Cardiac fibroblast (primary cell): ENCODE data around the gene TMIGD2.

Experiments
- DNase-seq, 2 donors: peaks; one replicate each; pipeline versions ENCODE4 v3.0.0 to v3.0.0-alpha.2; 2010; ENCODE audit warnings: low read depth in 2 of 2
- H3K4me3 ChIP-seq, 2 donors: replicated peaks in 1 of 2; 1 replicate in 1 of 2; 2 replicates in 1 of 2; pipeline ENCODE4 v1.5.1; 2011; ENCODE audit warnings: low read depth in 2 of 2, low read length in 2 of 2, mild to moderate bottlenecking in 2 of 2, moderate library complexity in 1 of 2
- TF ChIP-seq, protein P1 (sequence below): IDR thresholded peaks from one replicate; pipeline ENCODE4 v1.5.1; 2011; ENCODE audit warnings: low read depth, mild to moderate bottlenecking, low read length, inconsistent platforms

The TMIGD2 gene

DNA sequence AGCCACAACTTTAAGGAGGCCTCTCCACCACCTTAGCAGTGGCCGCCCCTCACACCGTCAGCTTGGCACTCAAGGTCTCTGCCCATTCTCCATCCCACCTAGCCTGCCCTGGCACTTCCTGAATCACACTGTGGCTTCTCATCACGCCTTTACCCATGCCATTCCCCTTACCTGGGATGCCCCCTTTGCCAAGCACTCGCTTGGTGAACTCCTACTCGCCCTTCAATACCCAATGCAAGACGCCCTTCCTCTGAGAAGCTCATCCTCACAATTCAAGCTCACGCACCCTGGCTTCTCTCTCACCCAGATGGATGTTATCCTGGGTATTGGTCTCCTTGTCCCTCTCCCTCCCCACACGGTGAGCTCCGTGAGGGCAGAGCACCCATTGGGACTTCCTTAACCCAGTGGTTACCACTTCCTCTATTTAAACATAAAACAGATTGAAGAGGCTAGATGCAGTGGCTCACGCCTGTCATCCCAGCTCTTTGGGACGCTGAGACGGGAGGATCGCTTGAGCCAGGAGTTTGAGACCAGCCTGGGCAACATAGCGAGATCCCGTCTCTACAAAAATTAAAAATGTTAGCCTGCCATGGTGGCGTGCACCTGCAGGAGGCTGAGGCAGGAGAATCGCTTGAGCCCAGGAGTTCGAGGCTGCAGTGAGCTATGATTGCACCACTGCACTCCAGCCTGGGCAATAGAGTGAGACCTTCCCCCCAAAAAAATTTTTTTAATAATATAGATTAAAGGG, 35.8 kb downstream of the TMIGD2 start:
- TF ChIP-seq, protein P1, sequence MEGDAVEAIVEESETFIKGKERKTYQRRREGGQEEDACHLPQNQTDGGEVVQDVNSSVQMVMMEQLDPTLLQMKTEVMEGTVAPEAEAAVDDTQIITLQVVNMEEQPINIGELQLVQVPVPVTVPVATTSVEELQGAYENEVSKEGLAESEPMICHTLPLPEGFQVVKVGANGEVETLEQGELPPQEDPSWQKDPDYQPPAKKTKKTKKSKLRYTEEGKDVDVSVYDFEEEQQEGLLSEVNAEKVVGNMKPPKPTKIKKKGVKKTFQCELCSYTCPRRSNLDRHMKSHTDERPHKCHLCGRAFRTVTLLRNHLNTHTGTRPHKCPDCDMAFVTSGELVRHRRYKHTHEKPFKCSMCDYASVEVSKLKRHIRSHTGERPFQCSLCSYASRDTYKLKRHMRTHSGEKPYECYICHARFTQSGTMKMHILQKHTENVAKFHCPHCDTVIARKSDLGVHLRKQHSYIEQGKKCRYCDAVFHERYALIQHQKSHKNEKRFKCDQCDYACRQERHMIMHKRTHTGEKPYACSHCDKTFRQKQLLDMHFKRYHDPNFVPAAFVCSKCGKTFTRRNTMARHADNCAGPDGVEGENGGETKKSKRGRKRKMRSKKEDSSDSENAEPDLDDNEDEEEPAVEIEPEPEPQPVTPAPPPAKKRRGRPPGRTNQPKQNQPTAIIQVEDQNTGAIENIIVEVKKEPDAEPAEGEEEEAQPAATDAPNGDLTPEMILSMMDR: no peak
- DNase-seq: no peak
- no peak overlapping the region for H3K4me3 ChIP-seq

DNA sequence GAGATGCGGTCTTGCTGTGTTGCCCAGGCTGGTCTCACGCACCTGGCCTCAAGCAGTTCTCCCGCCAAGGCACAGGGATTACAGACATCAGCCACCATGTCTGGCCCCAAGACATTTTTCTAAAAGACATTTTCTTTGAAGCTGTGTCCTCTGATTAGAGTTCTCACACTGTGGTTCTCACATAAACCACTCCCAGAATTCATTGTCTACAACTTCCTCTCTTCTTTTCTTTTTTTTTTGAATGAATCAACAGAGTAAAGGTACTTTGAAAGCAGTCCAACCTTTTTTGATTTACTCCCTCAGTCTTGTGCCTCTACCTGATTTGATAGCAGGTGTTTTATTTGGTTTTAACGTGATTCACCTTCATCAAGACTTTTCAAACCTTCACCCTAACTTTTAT, 37.4 kb downstream of the TMIGD2 start:
- H3K4me3 ChIP-seq: no peak overlapping the region
- TF ChIP-seq, protein P1: no peak
- DNase-seq: no peak

DNA sequence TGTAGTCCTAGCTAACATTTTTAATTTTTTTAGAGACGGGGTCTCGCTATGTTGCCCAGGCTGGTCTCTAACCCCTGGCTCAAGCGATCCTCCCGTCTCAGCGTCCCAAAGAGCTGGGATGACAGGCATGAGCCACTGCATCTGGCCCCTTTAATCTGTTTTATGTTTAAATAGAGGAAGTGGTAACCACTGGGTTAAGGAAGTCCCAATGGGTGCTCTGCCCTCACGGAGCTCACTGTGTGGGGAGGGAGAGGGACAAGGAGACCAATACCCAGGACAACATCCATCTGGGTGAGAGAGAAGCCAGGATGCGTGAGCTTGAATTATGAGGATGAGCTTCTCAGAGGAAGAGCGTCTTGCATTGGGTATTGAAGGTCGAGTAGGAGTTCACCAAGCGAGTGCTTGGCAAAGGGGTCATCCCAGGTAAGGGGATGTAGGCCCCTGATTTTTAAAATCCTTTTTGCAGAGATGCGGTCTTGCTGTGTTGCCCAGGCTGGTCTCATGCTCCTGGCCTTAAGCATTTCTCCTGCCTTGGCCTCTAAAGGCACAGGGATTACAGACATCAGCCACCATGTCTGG, 41.5 kb downstream of the TMIGD2 start:
- no peak for DNase-seq
- TF ChIP-seq, protein P1: no peak

DNA sequence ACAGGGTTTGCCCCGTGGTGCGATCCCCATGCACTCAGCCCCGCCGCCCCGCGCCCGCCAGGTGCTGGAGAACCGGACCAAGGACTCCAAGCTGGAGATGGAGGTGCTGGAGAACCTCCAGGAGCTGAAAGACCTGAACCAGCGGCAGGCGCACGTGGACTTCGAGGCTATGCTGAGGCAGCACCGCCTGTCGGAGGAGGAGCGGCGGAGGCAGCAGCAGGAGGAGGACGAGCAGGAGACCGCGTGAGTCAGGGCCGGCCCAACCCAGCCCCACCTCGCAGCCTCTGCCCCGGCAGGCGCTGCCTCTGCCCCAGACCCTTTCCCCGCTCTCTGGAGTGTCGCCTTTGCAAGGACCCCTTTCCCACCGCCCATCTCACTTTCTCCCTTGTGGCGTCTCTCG, 44.0 kb downstream of the TMIGD2 start:
- no peak overlapping the region for H3K4me3 ChIP-seq
- TF ChIP-seq, protein P1: no peak
- DNase-seq: no peak

More for the DNA sequence above, 41.5 kb downstream of the TMIGD2 start:
- no peak overlapping the region for H3K4me3 ChIP-seq

DNA sequence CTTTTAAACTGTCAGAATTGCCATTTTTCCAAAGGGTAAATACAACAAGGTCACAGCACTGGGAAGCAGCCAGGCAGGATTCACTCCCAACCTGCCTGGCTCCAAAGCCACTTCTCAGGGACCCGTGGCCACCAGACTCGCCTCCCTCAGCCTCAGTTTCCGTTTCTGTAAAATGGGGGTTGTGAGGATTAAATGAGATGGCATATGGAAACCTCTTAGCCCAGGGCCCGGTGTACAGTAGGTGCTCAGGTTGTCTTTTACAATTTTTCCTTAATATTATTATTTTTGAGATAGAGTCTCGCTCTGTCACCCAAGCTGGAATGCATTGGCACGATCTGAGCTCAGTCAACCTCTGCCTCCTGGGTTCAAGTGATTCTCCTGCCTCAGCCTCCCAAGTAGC, 45.2 kb downstream of the TMIGD2 start:
- TF ChIP-seq, protein P1: no peak
- H3K4me3 ChIP-seq: no peak overlapping the region

DNA sequence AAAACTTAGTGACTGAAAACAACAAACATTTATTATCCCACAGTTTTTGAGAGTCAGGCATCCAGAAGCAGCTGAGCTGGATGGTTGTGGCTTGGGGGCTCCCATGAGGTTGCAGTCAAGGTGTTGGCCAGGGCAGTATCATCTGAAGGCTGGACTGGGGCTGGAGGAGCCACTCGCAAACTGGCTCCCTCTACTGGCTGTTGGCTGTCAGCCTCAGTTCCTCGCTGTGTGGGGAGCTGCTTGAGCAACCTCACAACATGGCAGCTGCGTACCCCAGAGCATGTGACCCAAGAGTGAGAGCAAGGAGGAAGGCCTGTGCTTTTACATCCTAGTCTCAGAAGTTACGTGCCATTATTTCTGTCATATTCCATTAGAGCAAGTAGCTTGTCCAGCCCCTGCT, 45.6 kb downstream of the TMIGD2 start:
- DNase-seq: peak in 1 of 2 donors; percentile 11
- TF ChIP-seq, protein P1: peak; percentile 22
- no peak overlapping the region for H3K4me3 ChIP-seq

More for the DNA sequence above, 45.2 kb downstream of the TMIGD2 start:
- DNase-seq: no peak
